Measurements from ENCODE around the gene AHR.
A peak's percentile ranks its signal among the peaks of the same experiment; 100 is the strongest.

The AHR gene

DNA sequence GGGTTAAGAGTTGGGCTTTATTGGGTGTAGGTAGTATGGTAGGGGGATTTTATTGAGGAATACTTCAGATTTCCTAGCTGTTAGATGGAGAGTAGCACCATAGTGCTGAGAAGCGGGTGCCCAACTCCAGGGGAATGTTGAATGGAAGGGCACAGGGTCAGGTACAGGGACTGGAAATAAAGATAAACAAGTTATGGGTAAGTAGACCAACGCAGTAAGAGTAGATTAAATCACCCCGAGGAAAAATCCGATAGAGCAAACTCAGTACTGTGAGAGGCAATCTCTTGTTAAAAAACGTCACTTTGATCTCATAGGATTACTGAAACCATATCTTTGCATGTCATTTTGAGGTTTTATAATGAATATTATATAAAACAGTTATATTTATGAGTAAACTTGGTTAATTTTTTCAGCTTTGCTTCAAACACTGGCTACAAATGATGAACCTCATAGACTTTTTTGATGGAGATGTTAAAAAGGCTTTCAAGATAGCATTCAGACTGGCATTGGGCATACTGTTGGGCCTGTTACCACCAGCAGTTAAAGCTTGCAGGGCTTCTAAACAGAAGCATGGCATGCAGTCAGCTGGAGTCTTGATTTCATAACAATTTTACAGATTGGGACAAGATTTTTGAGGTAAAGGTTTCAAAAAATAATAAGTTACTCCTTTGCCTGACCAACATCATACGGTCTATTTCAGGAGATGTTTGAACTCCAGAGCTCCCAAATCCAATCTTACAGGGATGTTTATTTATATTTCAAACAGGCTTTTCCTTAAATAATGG is 7.1 kb downstream of the AHR start:
- DNase-seq: peak; percentile 58

DNA sequence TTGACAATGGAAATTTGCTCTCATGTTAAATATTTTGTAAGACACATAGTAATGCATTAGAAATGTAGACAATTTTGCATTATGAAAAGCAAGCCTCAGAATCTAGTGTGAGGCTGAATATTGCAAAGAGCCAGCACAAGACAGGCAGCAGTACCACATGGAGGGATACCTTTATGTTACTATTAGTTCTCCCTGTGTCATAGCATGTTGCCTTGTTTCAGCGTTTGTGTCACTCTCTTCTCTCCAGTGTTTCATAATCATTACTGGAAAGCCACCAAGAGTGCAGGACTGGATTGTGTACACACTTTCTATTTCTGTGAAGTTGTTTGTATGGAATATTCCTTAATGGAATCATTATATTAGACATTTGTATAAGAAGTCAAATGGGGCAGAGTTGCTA is 8.5 kb downstream of the AHR start:
- DNase-seq: no peak

DNA sequence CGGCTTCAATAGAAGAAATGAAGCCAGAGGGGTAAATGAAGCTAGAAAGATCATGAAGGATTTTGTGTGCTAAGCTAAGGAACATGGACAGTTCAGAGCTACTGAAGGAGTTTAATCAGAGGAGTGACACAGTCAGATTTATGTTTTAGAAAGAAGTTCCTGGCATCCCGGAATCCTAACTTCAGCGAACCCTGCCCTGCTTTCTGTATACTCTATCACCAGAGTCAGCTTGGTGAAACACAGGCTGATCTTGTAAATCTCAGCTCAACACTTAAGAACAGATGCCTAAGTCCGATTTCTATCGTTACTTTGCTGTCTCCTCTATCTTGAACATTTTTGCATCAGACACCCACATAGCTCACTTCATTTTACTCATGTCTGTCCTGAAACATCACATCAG is 9.1 kb downstream of the AHR start:
- no peak for DNase-seq

DNA sequence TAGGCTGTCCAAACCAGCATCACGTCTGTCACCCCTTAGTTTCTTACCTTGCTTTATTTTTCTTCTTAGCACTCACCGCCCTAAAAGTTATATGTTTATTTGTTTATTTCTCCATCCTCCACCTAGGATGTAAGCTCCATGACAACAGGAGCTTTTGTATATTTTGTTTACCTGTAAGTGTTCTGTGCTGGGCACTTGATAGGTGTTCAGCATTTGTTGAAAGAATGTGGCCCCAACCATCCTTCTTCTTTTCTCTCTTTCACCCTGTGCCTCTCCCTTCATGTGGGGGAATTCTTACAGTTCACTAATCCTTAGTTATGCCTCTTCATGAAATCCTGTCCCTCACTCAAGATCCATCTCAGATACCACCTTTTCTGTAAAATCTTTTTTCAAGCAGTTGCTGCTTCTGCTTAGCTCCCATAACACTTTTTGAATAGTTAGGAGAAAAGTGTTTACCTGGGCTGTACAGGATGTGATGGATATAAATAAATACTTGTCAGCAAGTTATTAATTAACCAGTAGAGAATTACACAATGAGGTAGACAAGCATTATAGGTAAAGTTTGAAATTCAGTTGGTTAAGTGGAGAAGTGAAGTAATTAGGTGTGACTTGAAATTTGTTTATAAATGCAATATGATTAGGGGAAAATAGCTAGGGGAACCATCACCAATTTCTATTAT is 9.7 kb downstream of the AHR start:
- DNase-seq: no peak

GRCh38 chr7:17311194-17311593 is 12.7 kb downstream of the AHR start:
- no peak for DNase-seq

GRCh38 chr7:17311952-17312351 is 13.5 kb downstream of the AHR start:
- no peak for DNase-seq

DNA sequence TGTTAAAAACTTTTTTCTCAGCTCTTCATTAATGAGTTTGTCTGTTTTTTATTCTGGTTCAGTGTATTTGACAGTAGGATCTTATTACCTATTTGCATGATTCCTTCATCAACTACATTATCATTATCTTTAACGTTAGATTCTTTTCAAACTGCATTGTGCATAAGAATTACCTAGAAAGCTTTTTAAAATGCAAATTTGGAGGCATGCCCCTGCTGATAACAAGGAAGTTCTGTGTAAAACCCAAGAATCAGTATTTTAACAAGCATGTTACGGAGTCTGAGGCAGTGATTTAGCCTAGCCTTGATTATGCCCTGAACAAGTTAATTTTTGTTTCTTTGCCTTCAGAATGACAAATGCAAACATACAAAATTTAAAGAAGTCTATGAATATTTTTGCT is 14.2 kb downstream of the AHR start:
- DNase-seq: no peak

GRCh38 chr7:17313194-17313593 is 14.7 kb downstream of the AHR start:
- no peak for DNase-seq

DNA sequence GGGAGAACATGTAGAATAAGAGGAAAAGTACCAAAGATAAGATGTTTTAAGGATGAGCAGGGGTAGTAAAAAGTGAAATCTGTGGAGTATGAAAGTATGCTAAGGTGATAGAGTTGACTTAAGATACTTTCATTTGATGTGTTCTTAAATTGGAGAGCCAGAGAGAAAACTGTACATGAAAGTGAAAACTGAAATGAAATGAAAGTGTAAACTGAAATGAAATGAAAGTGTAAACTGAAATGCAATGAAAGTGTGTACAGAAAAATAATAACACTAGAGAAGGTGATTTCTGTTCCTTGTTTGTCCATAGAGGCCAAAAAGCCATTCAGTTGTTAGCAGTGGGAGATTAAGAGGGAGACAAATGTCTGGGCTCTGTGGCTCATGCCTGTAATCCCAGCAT is 17.5 kb downstream of the AHR start:
- no peak for DNase-seq

- no peak for DNase-seq
These were observed 19.7 kb downstream of the AHR start for GRCh38 chr7:17318146-17318545.

DNA sequence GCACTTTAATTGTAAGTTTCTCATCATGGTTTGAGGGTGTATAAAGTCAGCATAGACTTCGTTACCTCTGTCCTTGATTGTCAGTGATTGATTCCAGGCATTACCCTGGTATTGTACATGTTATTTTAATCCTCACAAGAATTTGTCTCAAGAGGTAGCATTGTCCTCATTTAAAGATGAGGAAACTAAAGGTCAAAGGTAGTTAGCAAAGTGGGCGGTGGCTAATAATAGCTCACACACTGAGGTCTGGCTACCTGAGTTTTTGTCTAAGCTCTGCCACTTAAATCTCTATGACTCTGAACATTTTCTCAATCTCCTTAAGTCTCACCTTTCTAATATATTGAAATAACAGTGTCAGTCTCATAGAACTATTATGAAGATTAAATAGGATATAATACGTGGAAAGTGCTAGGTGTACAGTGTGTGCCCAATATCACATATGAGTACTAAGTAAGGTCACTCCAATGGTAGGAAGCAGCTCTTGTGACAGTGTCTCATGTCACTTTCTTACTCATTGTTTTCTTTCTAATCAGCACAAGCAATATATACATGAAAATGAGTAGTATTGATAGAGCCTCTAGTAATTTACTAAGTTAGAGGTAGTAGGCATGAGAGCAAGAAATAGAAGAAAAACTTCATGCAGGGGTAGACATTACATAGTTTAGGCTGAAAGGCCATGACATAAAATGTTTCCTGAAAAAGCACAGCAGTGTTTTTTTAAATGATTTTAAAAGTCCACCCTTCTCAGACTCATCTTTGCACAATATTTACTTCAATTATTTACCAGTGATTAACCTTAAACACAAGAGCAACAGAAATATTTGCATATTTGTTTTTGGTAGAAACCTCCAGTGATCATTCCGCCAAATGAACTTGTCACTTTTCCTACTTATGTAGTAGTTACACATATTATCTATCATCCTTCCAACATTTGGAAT is 21.0 kb downstream of the AHR start:
- DNase-seq: no peak

DNA sequence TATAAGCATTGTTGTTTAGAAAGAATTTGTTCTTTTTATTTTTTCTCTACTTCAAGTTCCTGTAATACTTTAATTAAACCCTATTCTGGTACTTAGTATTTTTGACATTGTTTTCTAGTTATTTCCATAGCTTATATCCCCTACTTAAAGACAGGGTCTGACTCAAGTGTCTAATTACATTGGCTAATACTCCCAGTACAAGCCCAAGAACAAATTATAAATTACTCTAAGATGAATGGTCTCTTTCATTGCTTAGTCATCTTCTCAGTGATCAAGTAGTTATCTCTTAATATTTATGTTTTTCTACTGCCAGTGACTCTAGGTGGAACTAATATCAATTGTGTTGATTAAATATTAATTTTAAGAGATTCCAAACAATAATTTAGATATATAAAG is 21.6 kb downstream of the AHR start:
- no peak for DNase-seq

DNA sequence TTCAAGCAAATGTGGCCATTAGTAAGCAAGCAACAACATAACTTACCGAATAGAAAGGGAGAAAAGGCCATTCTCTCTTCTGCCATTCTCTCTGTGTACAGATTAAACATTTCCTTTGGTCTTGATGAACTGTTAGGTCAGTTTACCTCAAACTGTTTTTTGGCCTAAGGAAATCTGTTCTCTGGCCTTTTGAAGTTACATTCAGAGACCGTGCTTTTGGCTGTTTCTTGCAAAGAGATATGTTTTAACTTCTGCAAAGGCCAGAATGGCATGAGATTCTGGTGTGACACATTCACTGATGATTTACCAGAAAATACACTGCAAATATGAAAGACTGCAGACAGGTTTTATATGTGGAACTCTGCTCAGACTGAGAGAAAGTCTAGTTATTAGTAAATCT is 22.2 kb downstream of the AHR start:
- no peak for DNase-seq

GRCh38 chr7:17325364-17325763 is 26.9 kb downstream of the AHR start:
- no peak for DNase-seq

DNA sequence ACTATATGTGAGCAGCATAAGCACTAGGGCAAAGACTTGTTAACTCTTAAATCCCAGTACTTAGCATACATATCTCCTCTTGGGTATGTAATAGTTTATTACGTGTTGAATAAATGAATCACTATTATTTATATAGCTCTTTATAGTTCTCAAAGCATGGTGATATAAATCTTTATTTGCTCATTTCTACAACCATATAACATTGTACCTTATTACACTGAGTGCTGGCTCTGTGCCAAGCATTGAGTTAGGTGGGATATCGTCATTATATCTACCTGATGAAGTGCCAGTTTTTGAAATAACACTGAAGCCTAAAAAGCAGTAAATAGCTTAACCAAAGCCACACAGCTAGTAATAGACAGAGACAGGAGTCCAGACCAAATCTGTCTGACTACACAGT is 27.9 kb downstream of the AHR start:
- DNase-seq: no peak

DNA sequence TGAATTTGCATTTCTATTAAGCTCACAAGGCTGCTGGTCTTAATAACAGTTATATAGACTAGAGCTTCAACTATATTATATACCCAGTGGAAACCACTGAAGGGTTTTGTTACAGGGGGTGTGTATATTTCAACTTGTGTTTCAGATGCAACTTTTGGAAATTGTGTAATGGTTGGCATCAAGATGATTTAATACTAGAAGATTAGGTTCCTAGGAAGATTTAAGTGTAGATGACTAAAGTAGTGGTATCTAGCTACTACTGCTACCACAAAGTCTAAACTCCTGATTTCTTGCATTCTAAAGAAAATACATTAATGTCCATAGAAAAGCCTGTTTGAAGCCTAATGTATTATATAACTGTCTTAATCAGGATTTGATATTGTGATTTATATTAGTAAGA is 30.2 kb downstream of the AHR start:
- DNase-seq: no peak

- DNase-seq: no peak
These were observed 31.0 kb downstream of the AHR start for GRCh38 chr7:17329440-17329839.

DNA sequence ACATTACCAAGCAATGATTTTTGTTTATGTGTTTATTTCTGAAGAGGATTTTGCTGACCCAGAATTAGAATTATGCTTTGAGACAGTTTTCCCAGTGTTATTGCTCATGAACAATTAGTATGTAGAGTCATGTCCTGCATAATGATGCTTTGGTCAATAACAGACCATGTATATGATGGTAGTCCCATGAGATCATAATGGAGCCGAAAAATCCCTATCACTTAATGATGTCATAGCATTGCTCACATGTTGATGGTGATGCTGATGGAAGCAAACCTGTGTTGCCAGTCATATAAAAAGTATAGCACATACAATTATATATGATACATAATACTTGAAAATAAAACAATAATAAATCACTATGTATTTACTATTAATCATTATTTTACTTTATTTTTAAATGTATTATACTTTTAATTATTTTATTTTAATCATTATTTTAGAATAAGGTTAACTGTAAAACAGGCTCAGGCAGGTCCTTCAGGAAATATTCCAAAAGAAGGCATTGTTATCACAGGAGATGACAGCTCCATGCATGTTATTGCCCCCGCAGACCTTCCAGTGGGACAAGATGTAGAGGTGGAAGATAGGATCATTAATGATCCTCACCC is 33.5 kb downstream of the AHR start:
- DNase-seq: no peak

DNA sequence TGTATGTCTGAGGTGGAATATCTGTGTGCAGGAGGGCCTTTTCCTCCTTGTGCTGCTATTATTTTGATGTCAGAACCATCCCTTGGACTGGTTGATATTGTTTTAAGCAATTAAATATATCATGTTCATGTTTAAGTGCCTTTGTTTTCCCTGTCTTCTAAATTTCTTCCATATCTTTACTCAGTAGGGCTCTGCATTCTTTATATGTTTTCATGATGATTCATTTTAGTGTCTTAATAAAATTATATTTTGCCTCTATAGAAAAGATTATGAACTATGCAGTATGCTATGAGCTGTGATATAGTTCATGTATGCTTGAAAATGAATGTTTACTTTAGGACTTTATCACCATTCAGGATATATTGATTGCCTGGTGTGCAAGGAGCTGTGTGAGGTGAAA is 34.8 kb downstream of the AHR start:
- DNase-seq: no peak

- DNase-seq: no peak
These were observed 37.7 kb downstream of the AHR start for GRCh38 chr7:17336168-17336567.

GRCh38 chr7:17339139-17339538 is 40.7 kb downstream of the AHR start:
- DNase-seq: no peak

GRCh38 chr7:17339952-17340351 is 41.5 kb downstream of the AHR start:
- DNase-seq: no peak

DNA sequence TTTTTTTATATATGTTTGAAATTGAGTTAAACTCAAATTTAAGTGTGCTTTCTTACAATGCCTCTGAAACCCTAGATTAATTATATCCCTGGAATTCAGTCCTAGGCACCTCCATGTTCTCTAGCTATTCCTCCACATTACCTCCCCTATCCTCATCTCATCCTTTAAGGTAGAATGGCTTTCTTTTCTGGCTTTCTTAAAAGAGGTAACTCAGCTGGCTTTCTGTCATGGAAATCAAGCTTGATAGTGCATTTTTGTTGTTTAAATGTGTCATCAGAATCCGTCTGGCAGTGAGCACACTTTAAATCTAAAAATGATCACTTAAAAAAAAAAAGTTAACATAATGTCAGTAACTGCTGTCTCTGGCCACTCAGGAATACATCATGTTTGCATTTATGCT is 42.2 kb downstream of the AHR start:
- DNase-seq: no peak
